Left hindlimb (tissue), 1 donor: ENCODE results near the gene HLF.

Experiments used
- DNase-seq: peaks from one replicate; pipeline ENCODE4 v3.0.0-alpha.2; 2018

Gene HLF

GRCh38 chr17:55275894-55276804 is 11.4 kb downstream of the HLF start:
- no peak for DNase-seq

GRCh38 chr17:55278173-55278961 is 13.6 kb downstream of the HLF start:
- DNase-seq = no peak

GRCh38 chr17:55279203-55279602 is 14.4 kb downstream of the HLF start:
- DNase-seq = no peak

GRCh38 chr17:55279788-55280187 is 15.0 kb downstream of the HLF start:
- DNase-seq = no peak

- DNase-seq = no peak
Measured at GRCh38 chr17:55280212-55280611, 15.5 kb downstream of the HLF start.

GRCh38 chr17:55281649-55282378 is 17.1 kb downstream of the HLF start:
- DNase-seq = no peak

GRCh38 chr17:55282379-55282702 is 17.6 kb downstream of the HLF start:
- no peak for DNase-seq

GRCh38 chr17:55282741-55283140 is 18.0 kb downstream of the HLF start:
- no peak for DNase-seq

GRCh38 chr17:55283256-55283965 is 18.7 kb downstream of the HLF start:
- DNase-seq = no peak

GRCh38 chr17:55284001-55284884 is 19.5 kb downstream of the HLF start:
- DNase-seq = no peak

- no peak for DNase-seq
Measured at GRCh38 chr17:55284944-55285339, 20.2 kb downstream of the HLF start.

- DNase-seq = peak; percentile 90
Measured at GRCh38 chr17:55285340-55286301, 20.9 kb downstream of the HLF start.

GRCh38 chr17:55286681-55287589 is 22.2 kb downstream of the HLF start:
- no peak for DNase-seq

- no peak for DNase-seq
Measured at GRCh38 chr17:55288356-55289105, 23.8 kb downstream of the HLF start.

- no peak for DNase-seq
Measured at GRCh38 chr17:55289106-55289446, 24.3 kb downstream of the HLF start.

GRCh38 chr17:55289978-55290377 is 25.2 kb downstream of the HLF start:
- no peak for DNase-seq

GRCh38 chr17:55290492-55291113 is 25.8 kb downstream of the HLF start:
- no peak for DNase-seq

GRCh38 chr17:55291114-55291507 is 26.4 kb downstream of the HLF start:
- DNase-seq = no peak
